ENCODE data around the gene MAML3.

DNA sequence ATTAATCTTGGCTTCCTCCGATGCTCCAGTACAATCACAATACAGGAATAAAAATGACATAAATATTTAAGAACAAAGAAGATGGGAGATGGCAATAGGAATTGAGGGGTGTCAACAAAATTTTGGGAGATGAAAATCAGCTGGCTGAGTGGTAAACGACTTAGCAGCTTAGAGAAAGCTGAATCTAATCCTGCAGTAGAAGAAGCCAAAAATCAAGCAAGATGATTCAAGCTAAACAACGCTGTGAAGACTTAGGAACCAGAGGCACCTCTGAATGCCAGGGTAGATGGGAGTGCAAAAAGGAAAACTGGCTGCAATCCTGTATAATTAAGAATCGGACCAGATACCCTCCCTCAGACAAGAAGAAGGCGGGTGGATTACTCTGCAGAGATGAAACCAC, 273.1 kb downstream of the MAML3 start:
- TF ChIP-seq TAF1 (IDR thresholded peaks at IDR 0.05; ENCODE audit: low read depth): no peak
- TF ChIP-seq, protein P1, sequence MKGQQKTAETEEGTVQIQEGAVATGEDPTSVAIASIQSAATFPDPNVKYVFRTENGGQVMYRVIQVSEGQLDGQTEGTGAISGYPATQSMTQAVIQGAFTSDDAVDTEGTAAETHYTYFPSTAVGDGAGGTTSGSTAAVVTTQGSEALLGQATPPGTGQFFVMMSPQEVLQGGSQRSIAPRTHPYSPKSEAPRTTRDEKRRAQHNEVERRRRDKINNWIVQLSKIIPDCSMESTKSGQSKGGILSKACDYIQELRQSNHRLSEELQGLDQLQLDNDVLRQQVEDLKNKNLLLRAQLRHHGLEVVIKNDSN (IDR thresholded peaks at IDR 0.05): no peak
- no peak for TF ChIP-seq NFIC (IDR thresholded peaks at IDR 0.05)
- no peak for TF ChIP-seq EP300 (IDR thresholded peaks at IDR 0.05; ENCODE audit: borderline replicate concordance)
- no peak for TF ChIP-seq RAD21 (IDR thresholded peaks at IDR 0.05; ENCODE audit: low read depth)
- no peak for TF ChIP-seq ZBTB7A (IDR thresholded peaks at IDR 0.05; ENCODE audit: low read depth)
- TF ChIP-seq TCF12 (IDR thresholded peaks at IDR 0.05; ENCODE audit: low read depth): no peak
- TF ChIP-seq CREB1 (IDR thresholded peaks at IDR 0.05; ENCODE audit: low read depth): no peak
- TF ChIP-seq, protein P2, sequence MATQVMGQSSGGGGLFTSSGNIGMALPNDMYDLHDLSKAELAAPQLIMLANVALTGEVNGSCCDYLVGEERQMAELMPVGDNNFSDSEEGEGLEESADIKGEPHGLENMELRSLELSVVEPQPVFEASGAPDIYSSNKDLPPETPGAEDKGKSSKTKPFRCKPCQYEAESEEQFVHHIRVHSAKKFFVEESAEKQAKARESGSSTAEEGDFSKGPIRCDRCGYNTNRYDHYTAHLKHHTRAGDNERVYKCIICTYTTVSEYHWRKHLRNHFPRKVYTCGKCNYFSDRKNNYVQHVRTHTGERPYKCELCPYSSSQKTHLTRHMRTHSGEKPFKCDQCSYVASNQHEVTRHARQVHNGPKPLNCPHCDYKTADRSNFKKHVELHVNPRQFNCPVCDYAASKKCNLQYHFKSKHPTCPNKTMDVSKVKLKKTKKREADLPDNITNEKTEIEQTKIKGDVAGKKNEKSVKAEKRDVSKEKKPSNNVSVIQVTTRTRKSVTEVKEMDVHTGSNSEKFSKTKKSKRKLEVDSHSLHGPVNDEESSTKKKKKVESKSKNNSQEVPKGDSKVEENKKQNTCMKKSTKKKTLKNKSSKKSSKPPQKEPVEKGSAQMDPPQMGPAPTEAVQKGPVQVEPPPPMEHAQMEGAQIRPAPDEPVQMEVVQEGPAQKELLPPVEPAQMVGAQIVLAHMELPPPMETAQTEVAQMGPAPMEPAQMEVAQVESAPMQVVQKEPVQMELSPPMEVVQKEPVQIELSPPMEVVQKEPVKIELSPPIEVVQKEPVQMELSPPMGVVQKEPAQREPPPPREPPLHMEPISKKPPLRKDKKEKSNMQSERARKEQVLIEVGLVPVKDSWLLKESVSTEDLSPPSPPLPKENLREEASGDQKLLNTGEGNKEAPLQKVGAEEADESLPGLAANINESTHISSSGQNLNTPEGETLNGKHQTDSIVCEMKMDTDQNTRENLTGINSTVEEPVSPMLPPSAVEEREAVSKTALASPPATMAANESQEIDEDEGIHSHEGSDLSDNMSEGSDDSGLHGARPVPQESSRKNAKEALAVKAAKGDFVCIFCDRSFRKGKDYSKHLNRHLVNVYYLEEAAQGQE (IDR thresholded peaks at IDR 0.05; ENCODE audit: low read depth): no peak
- TF ChIP-seq FOXM1 (IDR thresholded peaks at IDR 0.05; ENCODE audit: borderline replicate concordance, low read depth): no peak
- no peak for TF ChIP-seq CEBPB (IDR thresholded peaks at IDR 0.05)

All from Ishikawa (cell line).